ENCODE data around the gene INPP5A.
A peak's percentile ranks its signal among the peaks of the same experiment; 100 is the strongest.
"Not testable (repeated sequence)": the region's sequence is repeated elsewhere in the genome, so short reads cannot be mapped to it uniquely, and the experiment has no call there.

Gene INPP5A

DNA sequence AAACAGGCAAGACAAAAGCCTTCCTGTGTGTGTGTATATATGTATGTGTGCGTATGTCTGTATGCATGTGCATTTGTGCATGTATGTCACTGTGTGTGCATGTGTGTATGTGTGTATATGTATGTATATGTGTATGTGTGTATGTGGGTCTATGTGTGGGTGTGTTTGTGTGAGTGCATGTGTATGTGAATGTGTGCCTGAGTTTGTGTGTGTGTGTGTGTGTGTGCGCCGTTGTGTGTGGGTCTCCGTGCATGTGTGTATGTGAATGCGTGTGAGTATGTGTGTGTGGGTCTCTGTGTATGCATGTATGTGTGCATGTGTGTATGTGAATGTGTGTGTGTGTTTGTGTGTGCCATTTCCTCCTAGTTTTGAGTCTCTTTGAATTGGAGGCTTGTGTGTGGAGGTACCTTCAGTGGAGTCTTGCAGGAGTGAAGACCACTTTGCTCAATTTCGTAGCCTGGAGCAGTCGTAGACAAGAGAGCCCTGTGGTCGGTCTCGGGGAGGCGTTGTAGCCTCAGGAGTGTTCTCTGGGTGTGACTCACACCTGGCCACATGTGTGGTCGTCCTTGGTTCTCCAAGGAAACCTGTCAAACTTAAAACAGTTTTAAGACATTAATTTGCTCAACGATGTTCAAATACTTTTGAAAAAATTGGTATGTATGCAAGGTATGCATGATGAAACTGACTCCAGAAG, 28.1 kb downstream of the INPP5A start:
- DNase-seq = no peak

DNA sequence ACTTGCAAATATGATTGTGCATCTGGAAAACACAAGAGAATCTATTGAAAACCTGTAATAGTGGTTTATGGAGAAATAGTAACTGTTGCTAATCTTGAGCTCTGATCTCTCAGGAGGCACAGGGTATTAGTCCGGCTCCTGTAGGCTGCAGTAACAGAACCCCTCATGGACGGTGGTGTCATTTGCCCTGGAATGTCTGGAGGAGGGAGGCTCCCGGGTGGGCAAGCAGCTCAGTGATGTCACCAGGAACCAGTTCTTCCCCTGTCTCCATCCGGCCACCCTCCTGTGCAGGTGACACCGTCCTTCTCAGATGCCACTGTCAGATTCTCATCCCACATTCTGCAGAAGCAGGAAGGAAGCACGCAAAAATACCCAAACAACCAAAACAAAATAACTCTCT, 29.3 kb downstream of the INPP5A start:
- no peak for DNase-seq

DNA sequence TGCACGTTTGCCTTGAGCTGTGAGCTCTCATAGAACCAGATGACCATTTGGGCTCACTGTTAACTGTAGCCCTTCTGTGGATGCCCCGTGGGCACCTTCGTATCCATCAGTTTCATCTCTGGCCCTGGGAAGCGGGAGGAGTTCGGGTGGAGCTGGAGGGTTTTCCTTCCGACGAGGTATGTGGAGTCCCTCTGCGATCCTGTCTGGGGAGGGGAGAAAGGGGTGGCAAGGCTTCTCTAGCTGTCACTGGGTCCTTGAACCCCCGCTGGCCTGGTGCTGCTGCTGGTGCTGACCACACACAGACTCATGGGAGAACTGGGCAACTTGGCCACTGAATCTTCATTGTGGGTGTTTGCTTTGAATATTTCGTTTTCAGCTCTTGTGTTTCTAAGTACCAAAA, 32.7 kb downstream of the INPP5A start:
- no peak for DNase-seq

DNA sequence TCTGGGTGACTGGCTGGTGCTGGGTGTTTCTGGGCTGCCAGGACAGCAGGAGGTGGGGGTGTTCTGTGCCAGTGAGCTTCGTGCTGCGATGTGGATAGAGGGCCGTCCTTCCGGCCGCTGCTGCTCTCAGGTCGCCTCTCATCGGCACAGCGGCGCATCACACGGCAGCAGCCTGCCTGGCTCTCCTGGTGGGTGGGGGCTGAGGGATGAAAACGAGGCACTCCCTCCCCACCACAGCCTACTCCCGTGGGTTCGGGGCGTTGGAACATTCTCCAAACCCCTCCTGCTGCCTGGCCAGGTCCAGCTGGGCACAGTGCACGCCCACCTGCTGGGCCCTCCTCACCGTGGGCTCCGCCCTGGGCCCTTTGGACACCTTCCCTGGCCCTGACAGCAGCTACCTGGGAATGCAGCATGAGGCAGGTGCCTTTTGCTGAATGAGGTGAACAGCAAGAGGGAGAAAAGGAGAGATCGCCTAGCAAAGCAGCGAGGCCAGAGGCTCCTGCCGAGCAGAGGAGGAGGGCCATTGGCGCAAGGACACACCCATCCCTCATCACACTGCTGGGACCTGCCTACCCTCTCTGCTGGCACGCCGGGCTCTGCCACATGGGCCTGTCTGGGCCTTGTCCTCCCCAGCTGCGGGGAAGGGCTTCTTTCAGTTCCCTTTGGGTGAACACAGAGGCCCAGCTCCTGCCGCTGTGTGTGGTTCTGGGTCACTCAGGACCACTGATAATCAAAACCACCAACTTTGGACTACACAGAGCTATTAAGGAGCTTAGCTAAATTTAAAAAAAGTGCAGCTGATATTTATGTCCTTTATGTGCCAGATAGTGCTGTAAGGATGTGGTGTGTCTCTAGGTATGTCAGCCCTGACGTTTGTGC, 33.4 kb downstream of the INPP5A start:
- no peak for DNase-seq

DNA sequence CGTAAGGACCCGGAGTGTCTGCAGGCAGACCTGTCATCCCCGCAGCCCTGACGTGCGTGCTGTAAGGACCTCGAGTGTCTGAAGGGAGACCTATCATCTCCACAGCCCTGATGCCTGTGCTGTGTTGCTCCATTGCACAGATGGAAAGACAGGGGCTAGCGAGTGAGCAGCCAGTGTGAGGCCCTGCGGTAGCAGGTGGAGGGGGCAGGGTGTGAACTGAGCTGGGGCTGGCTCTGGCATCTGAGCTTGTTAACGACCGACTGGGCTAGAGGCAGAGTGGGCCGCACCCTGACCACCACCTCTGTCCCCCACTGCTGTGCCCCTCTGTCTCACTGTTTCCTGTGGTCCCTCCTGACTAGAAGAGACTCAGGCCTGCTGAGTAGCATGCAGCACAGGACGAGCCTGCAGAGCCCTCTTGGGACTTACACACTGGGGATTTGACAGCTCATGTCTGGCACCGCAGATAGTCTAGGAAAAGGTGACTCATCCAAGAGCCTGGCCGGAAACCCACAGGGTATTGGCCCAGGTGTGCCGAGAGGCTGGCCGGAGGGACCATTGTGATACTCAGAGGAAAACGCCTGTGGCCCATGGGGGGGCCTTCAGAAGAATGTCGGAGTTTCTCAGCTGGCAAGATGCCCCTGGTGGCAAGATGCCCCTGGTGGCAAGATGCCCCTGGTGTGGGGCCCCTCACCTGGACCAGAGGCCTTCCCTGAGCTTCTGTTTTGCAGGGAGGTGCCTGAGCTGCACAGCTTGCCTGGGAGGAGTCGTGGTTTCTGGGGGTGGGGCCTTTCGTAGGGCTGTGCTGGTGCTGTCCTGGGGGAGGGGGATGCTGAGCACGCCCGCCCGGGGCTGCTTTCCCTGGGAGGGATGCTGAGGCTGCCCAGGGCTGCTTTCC, 34.3 kb downstream of the INPP5A start:
- peak; percentile 93 for DNase-seq

DNA sequence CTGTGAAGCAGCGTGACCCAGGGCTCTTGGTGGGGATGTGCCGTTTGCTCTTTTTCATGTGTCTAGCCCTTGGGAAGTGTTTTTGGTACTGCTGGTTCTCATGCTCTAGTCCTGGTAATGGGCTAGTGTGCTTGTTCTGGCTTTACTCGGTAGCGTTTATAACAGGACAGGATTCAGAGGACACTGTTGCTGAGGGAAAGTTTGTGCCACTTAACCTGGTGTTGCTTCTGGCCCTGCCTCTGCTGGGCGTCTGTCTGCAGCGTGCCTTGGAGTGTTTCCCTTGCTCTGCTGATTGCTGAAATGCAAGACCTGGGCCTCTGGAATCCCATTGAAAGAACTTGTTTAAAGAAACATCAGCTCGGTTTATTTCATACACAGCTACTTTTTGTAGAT, 35.0 kb downstream of the INPP5A start:
- peak; percentile 56 for DNase-seq

DNA sequence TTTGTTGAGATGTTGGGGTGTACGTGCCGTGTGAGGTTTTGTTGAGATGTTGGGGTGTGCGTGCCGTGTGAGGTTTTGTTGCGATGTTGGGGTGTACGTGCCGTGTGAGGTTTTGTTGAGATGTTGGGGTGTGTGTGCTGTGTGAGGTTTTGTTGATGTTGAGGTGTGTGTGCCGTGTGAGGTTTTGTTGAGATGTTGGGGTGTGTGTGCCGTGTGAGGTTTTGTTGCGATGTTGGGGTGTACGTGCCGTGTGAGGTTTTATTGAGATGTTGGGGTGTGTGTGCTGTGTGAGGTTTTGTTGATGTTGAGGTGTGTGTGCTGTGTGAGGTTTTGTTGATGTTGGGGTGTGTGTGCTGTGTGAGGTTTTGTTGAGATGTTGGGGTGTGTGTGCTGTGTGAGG, 35.4 kb downstream of the INPP5A start:
- DNase-seq = not testable (repeated sequence)

DNA sequence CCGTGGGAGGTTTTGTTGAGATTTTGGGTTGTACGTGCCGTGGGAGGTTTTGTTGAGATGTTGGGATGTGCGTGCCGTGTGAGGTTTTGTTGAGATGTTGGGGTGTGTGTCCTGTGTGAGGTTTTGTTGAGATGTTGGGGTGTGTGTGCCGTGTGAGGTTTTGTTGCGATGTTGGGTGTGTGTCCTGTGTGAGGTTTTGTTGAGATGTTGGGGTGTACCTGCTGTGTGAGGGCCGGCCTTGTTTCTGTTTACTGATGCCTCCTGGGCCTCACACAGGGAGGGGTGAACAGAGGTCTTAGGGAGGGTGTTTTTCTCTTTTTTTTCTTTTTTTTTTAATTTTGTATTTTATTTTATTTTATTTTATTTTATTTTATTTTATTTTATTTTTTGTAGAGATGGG, 36.7 kb downstream of the INPP5A start:
- DNase-seq = no peak

DNA sequence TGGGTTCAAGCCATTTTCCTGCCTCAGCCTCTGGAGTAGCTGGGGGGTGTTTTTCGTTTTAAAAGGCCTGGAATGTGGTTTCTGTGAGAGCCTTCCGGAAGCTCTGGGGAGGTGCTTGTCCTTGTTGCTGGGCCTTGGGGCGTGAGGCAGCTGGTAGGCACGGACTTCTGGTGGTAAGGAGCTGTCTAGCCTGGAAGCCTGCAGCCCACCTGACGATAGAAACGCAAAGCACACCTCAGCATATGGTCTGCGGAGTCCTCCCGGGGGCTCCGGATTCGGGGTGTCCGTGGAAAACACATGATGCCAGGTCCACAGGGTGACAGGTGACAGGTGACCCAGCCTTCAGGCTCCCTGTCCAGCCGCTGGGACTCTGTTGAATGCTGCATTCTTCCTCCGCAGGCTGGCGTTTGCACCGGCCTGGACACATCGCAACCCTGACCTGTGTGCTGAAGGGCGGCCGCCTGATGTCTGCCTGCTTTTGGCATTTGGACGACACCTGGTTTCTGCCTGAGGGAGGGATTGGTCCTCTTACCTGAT, 37.3 kb downstream of the INPP5A start:
- DNase-seq = peak; percentile 22

DNA sequence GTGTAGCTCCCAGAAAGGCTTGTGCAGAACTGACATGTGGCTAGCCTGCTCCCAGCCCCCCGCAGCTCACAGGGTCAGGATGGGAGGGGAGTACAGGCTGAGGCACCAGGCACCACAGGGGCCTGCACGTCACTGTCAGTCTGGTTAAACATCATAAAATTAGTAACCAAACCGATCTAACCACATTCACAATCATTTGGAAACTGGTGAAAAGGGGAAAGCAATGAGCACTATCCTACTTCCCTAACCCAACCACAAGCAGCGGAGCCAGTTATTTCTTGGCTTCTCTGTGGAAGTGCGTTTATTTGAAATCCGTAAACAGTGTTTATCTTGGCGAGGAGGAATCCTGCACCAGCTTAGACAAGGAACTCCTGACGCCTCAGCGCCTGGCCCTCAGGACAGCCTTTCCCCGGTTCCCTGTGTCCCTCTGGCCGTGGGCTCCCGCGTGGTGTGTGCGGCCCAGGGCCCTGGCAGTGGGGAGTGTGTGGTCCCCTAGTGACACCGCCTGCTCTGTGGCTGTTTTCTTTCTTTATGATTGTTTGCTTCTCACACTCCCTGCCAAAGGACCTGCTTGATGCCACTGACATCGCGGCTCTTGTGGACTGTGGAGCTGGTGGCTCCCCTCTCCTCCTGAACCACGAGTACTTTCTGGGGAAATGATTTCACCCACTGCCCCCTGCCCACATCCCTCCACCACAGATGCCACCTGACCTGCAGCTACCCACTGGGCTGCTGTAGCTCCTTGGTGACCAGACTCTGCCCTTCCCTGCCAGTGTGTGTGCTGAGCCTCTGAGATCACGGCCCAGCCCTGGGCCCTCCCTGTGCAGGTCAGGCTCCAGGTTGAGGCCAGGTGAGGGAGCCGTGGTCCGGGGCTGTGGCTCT, 38.0 kb downstream of the INPP5A start:
- peak; percentile 55 for DNase-seq

DNA sequence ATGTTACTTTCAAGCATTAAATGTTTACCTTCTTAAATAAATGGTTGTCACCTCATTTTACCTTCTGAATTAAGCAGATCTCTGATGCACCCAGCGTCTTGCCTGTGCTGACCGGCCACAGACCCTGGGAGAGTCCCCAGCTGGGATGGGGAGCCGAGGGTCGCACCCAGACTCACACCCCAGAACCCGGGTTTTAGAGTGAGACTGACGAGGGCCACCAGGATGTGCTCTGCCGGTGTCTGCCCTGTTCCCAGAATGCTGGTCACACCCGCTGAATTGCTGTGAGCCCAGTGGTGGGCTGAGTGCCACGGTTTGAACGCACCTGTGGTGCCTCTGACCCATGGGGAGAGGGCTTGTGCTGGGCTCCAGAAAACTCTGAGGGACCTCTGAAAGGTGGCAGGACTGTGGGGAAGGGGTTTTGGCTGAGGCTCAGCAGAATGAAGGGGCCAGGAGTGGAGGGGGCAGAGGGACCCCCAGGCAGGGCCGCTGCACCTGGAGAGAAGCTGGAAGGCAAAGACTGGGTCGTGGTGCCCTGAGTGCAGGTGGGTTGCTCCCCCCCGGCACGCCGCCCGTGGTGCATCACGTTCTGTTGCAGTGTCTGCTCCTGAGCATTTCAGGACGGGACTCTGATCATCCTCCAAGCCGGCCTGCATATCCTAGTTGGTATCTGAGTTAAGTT, 39.2 kb downstream of the INPP5A start:
- no peak for DNase-seq

DNA sequence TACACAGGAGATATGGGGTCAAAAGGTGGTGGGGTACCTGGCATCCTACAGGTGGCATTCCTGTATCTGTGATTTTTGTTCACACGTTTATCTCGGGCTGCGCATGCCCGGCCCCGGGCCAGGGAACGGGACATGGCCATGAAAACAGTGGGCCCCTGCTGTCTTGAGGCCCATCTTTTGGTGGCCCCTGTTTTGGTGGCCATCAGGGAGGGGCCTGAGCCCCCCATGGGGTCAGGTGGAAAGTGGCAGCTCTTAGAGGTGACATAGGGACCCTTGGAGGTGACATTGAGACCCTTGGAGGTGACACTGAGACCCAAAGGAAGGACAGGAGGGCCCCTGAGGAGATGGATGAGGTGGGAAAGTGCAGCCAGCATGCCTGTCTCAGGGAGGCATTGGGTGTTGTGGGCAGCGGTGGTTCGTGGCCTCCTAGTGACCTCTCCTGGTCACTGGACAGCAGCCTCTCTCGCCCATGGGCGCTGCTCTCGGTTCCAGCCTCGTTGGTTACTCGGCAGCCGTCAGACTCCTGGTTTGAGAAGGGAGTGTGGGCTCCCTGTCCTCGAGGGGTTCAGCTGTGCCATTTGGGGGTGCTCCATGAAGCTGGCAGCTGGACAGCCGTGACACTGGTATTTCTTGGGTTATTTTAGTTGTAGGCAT, 39.9 kb downstream of the INPP5A start:
- no peak for DNase-seq

DNA sequence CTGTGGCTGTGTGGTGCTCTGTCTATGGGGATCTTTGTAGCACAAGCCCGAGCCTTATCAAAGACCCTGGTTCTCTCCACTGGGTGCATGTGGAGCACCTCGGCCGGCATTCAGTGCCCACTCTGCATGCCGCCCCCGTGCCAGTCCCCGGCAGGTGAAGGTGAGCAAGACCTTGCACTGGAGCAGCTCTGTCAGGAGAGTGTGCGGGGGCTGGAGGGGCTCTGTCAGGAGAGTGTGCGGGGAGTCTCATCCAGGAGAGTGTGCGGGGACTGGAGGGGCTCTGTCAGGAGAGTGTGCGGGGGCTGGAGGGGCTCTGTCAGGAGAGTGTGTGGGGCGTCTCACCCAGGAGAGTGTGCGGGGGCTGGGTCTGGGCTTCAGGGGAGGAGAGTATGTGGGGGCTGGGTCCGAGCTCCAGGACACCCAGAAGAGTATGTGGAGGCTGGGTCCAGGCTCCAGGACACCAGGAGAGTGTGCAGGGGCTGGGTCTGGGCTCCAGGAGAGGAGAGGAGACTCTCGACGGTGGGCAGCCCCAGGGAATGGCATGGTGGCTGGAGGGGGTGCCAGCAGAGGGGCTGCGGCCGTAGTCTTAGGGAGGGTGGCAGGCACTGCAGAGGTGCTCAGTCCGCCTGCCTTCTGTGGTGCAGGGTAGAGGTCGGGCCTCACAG, 40.8 kb downstream of the INPP5A start:
- DNase-seq = no peak

DNA sequence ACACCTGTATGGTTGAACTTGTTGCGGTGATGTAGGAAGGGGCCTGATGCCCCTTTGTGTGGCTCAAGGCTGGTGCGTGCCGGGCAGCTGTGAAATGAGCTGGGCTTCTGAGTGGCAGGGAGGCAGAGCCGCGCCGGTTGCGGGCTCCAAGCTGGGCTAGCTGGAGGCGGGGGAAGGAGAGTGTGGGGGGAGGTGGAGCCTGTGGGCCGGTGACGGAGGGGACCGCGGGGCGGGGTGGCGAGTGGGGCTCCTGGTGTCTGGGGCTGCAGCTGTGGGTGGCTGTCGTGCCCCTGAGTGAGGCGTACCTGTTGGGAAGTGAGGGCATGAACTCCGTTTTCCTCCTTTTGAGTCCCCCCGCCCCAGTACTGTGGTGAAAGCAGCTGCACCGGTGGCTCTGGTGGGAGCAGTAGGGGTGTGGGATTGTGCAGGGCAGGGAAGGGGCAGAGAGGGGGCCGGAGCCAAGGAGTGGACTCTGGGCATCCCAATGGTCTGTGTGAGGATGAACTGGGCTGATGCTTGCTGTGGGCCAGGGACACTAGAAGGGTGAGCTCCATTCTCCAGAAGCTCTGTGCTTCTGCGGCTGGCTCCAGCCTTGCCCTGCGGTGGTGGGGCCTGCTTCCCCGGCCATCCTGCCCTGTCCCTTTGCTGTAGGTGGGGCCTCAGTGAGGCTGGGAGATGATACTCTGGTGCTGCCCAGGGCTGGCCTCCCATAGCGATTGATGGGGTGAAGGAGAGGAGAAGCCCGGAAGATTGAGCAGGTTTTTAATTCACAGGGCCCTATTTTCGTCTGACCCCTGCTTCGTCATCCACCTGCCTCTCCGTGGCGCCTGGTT, 41.7 kb downstream of the INPP5A start:
- DNase-seq = no peak

DNA sequence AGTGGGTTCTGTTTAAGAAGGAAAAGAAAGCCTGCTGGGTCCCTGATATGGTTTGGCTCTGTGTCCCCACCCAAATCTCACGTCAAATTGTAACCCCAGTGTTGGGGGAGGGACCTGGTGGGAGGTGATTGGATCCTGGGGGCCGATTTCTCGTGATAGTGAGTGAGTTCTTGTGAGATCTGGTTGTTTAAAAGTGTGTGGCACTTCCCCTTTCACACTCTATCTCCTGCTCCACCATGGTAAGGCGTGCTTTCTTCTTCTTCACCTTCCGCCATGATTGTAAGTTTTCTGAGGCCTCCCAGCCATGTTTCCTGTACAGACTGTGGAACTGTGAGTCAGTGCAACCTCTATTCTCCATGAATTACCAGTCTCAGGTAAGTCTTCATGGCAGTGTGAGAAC, 42.6 kb downstream of the INPP5A start:
- no peak for DNase-seq

DNA sequence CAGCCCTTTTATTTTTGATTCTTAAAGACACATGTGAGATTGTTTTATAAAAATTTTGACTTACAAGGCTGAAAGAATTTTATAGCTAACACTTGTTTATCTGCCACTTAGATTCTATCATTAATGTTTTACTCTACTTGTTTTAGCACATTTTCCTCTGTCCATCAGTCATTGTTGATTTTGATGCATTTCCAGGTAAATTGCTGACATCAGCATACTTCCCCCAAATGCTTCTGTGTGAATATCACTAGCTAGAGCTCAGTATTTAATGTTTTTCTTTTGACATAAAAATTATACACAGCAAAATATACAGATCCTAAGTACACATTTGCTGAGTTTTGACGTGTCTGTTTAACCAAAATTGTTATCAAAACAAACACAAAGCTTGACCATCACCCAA, 43.0 kb downstream of the INPP5A start:
- DNase-seq = no peak

DNA sequence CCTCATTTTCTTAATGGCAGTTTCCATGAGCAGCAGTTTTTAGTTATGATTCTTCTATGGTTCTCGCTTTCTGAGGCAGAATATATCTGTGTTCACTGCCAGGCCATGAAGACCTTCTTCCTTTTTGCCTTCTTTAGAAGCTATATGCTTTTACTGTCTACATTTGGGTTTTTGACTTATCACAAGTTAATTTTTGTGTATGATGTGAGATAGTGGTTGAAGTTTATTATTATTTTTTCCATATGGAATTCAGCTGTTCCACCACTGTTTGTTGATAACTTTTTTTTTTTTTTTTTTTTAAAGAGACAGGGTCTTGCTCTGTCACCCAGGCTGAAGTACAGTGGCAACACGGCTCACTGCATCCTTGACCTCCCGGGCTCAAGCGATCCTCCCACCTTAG, 44.5 kb downstream of the INPP5A start:
- no peak for DNase-seq

DNA sequence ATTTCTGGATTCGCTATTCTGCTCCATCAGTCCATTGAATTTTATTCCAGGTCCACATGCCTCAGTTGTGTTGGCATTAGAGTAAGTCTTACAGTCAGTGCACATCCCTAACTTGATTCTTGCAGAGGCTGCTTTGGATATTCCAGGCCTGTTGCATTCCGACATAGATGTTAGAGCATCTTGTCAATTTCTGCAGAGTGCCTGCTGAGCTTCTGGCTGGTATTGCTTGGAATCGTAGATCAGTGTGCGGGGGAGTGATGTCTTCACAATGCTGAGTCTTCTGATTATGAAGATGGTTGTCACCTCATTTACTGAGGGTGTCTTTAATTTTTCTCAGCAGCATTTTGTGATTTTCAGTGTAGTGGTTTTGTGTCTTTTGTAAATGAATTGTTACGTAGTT, 45.2 kb downstream of the INPP5A start:
- no peak for DNase-seq

DNA sequence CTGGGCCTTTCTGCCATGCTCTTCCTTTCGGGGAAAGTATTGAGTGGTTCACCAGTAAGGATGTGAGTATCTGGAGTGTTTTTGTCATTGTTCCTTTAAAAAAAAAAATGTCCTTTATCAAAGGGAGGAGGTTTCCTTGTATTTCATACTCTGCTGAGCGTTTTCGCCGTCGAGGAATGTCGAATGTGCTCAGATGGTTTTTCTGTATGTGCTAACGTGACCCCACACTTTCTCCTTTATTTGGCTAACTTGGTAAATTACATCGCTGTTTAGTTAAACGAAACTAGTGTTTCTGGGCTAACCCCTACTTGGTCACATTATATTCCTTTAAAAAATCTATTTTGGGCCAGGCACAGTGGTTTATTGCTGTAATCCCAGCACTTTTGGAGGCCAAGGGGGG, 45.9 kb downstream of the INPP5A start:
- no peak for DNase-seq
